HT-29 (cell line): ENCODE results near the gene SEPTIN2. TPM values are rescaled to one million over a fixed set of nuclear protein-coding genes. Genes with fewer than 3 reads are reported as not detected.
"Not testable (repeated sequence)": the region's sequence is repeated elsewhere in the genome, so short reads cannot be mapped to it uniquely, and the experiment has no call there.

Experiments
- DNase-seq: peaks from one replicate; pipeline ENCODE4 v3.0.0-alpha.2; 2015; ENCODE audit warnings: low spot score
- total RNA-seq: library from RNA; depleted of rRNA; stranded (reverse); fragments of >200 nt; shearing (Covaris generic); gene quantifications from 2 replicates; pipeline ENCODE4 v1.2.3, GENCODE V29; 2014

The SEPTIN2 gene
- total RNA-seq, 1 experiment from 2014 or later: 164 TPM

DNA sequence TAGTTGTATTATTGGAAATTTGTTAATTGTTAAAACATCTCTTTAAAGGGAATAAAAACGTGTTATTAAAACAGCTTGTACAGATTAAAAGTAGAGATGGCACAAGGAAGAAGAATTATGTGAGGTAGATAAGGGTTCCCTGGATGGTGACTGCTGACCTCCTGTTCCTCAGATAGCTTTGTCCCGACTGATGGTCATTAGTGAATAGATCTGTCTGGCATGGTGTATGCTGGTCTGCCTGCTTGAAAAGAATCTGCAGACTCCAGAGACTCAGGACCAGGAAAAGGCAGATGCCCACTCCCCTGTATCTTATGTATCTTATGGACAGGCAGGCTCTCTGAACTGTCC is 34.8 kb downstream of the SEPTIN2 start:
- DNase-seq: no peak

DNA sequence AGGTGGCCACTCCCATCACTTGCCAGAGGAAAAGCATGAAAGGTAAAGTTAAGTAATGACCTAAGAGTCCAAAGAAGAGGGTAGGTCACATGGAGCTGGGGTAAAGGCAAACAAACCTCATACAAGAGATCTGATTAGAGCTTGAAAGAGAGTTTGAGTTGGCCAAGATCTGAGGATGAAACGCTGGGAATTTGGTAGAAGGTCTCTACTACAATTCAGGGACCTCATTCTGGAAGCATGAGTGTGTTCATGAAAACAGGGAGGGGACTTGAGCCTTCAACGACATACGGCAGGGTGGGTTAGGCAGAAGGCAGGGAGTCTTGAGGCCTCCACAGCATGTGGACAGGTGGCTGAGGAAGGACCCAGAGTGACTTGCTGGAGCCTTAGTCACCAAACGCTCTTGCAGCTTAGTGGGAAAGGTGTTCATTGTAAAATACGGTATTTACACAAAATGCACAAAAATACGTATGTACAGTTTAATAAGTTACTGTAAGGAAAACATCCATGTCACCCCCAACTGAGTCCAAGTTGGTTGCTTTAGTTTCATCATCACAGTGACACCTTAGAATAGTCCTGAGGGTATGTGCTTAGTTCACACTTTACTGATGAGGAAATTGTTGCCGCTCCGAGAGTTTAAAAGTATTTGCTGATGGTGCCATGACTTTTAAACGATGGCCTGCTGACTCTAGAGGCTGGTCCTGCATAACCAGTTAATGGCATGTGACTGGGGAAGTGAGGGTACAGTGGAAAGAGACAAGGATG is 35.3 kb downstream of the SEPTIN2 start:
- DNase-seq: peak; percentile 57

GRCh38 chr2:241351640-241352031 is 35.9 kb downstream of the SEPTIN2 start:
- DNase-seq: peak; percentile 67

DNA sequence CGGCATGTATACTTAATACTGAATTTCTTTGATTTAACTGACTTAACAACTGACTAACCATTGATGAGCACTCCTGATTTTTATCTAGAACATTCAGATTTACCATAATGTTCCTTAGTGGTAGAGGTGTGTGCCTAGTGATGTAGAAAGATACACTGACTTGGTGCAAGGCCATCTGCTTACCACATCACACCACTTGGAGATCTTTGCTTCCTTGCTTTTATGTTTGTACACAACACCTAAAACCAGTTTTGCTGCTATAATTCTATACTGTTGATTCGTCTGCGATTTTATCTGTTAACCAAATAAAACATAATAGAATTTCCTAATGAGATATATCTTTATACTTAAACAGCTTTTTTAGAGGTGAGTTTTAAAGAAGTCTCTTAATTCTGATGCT is 36.5 kb downstream of the SEPTIN2 start:
- DNase-seq: peak; percentile 40

DNA sequence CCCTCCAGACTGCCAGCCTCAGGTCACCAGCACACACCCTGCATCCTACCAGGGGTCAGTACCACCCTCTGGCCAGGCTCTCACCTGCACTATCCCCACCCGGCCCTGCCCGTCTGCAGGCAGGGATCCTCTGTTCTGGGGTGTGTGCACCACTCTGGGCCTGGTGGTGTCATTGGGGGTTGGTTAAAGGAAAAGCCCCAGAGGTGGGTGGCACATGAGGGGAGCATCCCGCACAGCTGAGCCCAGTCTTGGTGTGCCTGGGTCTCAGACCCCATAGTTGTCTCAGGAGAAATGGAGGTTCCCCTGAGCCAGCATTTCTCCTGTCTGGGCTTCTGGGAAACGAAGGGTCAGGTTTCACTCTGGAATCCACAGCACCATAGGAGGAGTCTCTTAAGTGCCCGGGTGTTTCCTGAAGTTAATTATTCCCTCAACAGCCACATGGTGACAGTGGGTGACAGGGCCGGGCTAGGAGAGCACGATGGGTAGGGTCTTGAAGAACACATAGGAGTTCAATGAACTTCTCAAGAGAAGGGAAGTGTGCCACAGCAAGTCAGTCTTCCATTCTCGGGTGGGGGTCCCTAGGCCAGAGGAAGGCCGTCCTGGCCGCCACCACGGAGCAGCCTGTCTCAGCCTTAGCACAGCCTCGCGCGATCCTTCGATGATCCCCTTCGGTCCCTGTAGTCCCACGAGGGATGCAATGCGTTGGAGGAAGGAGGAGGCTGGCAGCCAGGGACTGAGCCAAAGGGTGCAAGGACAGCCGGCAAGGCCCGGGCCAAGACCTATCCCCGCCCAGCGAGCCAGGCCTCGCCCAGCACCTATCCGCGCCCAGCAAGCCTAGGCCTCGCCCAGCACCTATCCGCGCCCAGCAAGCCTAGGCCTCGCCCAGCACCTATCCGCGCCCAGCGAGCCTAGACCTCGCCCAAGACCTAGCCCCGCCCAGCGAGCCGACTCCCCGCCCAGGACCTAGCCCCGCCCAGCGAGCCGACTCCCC is 39.2 kb downstream of the SEPTIN2 start:
- peak; percentile 89 for DNase-seq

- DNase-seq: peak; percentile 98
These were observed 40.5 kb downstream of the SEPTIN2 start, which contains the start of gene FARP2 for GRCh38 chr2:241355983-241356870. Gene FARP2 (plus strand): TSS chr2:241356285. CDS start chr2:241373108, 16,823 bp downstream.

DNA sequence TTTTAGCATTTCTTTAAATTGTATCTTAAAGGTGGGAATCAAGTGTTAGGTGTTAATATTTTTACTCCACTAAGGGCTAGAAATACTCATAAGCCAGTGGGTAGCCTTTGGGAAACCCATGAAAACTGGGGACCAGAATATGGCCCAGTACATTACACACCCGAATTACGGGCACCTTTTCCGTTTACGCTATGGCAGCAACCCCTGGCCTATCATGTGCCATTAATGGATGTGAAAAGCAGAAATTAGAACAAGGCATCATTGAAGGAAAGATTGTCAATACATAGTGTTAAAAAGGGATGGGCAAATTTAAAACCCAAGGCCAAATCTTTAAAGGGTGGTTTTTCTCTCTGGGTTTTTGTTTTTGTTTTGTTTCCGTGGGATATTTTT is 41.1 kb downstream of the SEPTIN2 start:
- DNase-seq: peak; percentile 48

GRCh38 chr2:241357531-241357930 is 41.8 kb downstream of the SEPTIN2 start:
- DNase-seq: peak; percentile 18

DNA sequence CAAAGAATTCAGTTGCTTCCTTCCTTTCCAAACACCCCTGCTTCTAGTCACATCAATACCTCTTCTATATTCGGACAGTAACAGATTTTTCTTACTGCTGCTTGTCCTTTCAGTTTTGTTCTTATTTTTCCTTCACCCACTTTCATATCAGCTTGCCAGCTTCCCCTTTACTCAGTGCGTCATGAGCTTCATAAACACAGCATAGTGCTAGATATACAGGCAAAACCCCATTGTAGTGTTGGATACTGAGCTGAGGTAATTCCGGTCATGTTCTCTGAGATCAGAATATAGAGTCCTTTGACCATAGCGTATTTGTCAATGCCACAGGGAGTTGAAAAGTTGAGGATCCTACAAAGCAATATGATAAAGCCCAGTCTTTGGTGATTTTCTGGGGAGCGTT is 42.7 kb downstream of the SEPTIN2 start:
- no peak for DNase-seq

DNA sequence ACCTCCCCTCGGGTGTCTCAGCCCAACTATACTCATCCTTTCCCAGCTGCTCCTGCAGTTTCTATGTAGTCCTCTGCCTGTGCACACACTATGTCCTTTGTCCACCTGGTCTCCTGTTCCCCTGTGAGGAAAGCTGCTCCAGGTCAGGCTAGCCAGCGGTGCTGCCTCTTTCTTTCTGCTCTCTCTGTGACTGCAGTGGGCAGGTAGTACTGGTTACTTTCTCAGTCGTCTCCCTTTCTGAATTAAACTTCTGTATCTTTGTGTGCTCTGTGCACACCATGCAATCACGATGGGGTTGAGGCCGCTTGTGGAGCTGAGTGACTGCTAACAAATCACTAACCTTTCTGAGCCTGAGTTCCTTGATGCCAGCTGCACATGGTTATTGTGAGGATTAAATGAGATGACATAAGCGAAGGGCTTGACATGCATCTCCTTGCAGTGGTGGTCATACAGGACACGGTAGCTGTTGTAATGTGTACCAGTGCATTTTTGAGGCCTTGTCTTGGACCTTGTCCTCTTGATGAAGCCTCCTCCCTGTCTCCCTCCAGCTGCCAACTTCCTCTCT is 43.8 kb downstream of the SEPTIN2 start:
- DNase-seq: peak; percentile 28

DNA sequence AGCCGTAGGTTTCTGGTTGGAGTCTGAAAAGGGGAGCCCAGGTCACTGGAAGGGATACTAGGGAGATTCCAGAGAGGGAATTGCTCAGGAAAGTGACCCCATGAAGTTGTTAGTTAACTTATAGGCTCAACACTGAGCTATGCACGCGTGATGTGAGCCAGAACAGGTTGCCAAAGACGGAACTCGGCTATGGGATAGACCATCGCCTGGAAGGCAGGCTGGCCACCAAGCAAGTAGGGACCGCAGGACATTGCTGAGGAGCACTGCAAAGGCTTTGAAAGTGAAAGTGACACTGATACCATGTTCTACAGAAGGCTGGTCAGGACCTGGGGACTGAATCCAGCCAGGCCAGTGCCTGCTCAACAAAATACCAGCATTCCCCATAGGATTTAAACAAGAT is 47.7 kb downstream of the SEPTIN2 start:
- DNase-seq: no peak

DNA sequence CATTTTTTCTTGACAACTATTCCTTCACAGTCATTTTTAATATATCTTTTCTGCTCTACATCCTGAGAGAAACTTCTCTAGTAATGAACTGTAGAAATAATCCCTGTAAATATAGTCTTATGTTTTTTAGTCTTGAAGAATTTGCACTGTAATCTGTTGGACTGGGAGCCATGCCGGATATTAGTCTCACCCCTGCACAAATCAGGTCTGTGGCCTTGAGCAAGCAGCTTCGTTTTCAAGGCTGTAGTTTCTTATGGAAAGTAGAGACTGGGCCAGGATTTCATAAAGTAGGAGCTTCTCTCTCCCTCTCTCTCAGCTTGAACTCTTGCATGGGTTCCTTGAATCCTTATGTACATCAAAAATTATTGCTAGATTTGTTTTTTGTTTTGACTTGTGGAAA is 49.1 kb downstream of the SEPTIN2 start:
- DNase-seq: no peak

GRCh38 chr2:241366678-241367077 is 51.0 kb downstream of the SEPTIN2 start:
- no peak for DNase-seq

- DNase-seq: no peak
These were observed 52.9 kb downstream of the SEPTIN2 start for GRCh38 chr2:241368643-241369042.

GRCh38 chr2:241372361-241372992 is 56.8 kb downstream of the SEPTIN2 start:
- peak; percentile 63 for DNase-seq

- peak; percentile 12 for DNase-seq
These were observed 57.7 kb downstream of the SEPTIN2 start for GRCh38 chr2:241373446-241373845.

- not testable (repeated sequence) for DNase-seq
These were observed 58.2 kb downstream of the SEPTIN2 start for GRCh38 chr2:241373906-241374305.

GRCh38 chr2:241375300-241375699 is 59.6 kb downstream of the SEPTIN2 start:
- no peak for DNase-seq

DNA sequence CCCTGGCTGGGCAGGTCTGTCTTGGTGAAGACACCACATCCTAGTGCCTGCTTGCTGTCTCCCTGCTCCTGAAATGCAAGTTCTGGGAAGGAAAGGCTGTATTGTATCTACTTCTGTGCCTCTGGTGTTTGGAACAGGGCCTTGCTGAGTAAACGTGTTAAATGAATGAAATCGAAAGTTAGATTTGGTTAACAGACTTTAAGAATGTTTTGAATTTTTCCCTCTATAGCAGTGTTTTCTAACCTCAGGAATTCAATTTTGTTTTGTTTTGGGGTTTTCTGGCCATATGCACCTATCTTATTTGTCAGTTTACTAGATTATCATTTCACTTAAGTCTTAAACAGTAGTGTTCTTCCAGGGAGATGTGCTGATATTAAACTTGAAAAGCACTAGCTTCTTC is 61.1 kb downstream of the SEPTIN2 start:
- no peak for DNase-seq

GRCh38 chr2:241378816-241379215 is 63.1 kb downstream of the SEPTIN2 start:
- DNase-seq: no peak
